Stimulated activated CD4-positive, alpha-beta T cell treated with anti-CD3 and anti-CD28 coated beads, TNF-alpha, amount 100 ng/mL, for 1 hour (primary cell): ENCODE measurements around the gene ARL3.
"Not testable (repeated sequence)": the region's sequence is repeated elsewhere in the genome, so short reads cannot be mapped to it uniquely, and the experiment has no call there.

Source experiments
- DNase-seq, 3 donors: peaks; one replicate each; pipeline ENCODE4 v3.0.0-alpha.2; 2020; ENCODE audit warnings: low read depth in 3 of 3, low spot score in 1 of 3

The ARL3 gene

DNA sequence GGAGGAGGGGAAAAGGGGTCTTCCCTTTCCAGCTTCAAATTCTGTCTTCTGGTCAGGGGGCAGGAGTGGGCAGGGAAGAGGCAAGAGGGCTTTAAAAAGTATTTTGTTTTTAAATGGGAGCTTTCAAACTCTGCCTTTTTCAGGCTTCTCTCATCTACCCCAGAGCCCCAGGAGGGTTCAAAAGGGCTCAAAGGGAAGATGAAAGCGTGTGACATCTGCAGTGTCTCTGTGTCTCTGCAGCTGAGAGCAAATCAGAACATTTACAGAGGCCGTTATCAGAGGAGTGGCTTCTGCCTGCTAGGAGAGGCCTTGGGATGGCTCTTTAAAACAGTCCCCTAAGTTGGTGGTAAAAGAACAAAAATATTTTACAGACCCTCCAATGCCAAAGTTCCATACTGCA is 39.6 kb downstream of the ARL3 start:
- no peak for DNase-seq

- DNase-seq: peak in 2 of 3 donors; percentile 41 to 48
Observed at GRCh38 chr10:102673819-102674511, 40.2 kb downstream of the ARL3 start.

- DNase-seq: no peak
Observed at GRCh38 chr10:102673236-102673818, 40.9 kb downstream of the ARL3 start.

GRCh38 chr10:102670871-102671434 is 43.2 kb downstream of the ARL3 start:
- DNase-seq: no peak

- DNase-seq: no peak
Observed at GRCh38 chr10:102670065-102670670, 44.0 kb downstream of the ARL3 start.

DNA sequence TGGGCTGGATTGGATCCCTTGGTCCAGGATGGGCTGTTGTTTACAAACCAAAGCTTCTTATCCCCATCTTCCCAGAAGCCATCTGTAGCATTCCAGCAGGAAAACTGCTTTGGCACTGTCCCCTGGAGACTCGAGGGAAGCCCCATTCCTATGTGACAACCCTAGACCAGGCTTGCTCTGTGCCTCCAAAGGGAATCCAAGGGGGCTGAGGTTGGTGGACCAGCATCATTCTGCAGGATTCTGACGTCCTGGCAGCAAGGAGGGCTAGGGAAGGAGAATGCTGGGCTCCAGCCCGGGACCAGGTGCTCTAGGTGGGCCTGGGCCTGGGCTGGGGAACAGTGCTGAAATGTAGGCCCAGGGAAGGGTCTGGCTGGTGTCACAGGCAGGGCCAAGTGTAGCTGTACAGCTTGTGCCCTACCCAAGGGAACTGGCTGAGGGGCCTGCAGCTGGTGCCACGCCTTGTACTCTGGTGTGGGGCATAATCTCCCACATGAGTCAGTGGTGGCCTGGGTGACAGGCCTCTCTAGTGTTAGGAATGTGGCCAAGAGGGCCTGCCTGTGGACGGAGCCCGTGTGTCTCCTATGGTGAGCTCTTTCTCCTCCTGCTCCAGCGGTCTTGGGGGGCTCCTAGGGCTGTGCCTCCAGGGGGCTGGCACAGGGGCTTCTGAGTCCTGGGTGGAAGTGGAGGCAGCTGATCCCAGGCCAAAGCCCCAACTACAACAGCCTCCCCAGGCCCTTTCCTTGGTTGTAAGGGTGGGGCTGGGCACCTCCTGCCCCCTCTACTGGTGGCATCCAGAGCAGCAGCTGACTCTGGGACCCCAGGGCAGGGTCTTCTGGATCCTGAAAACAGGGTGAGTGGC is 44.8 kb downstream of the ARL3 start:
- DNase-seq: no peak

DNA sequence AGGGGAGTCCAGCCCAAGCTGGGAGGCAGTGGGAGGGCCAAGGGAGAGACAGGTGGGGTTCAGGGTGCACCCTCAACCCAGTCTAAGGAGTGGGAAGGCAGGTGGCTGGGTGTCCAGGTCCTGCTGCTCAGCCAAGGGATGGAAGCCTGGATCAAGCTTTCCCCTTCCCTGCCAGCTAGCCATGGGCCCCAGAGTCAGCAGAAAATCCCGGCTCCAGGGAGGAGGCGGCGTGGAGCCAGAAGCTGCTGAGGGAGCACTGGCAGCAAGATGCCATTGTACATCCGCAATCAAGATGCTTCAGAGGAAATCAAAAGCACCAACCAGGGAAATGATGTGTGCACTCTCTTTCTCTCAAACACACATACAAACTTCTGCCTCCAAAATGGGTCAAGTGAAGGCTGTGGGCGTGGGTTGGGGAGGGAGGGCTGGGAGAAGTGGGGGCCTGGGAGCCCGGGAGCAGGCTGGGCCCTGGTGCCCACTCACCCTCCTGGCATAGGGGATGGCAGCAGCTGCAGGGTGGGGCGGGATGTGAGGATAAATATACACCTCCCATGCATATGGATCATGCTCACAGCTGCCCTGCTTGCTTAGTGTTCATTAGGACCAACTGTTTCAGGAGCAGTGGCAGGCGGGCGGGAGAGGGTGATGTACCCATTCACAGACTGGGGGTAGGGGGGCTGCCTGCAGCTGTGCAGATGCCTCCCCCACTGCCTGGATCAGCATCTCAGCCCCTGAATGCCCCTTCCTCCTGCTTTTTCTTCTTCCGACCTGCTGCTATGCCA is 45.7 kb downstream of the ARL3 start:
- DNase-seq: no peak

DNA sequence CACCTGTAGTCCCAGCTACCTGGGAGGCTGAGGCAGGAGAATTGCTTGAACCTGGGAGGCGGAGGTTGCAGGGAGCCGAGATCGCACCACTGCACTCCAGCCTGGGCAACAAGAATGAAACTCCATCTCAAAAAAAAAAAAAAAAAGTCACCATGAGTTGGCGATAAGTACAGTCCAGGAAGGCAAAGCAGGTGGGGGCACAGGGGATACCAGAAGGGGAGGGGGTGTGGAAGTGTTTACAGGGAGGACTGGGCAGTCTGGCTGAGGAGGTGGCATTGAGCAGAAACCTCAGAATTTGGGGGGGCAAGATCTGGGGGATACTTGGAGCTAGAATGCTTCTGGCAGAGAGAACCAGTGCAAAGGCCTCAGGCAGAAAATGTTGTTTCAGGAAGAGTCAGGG is 46.8 kb downstream of the ARL3 start:
- not testable (repeated sequence) for DNase-seq

DNA sequence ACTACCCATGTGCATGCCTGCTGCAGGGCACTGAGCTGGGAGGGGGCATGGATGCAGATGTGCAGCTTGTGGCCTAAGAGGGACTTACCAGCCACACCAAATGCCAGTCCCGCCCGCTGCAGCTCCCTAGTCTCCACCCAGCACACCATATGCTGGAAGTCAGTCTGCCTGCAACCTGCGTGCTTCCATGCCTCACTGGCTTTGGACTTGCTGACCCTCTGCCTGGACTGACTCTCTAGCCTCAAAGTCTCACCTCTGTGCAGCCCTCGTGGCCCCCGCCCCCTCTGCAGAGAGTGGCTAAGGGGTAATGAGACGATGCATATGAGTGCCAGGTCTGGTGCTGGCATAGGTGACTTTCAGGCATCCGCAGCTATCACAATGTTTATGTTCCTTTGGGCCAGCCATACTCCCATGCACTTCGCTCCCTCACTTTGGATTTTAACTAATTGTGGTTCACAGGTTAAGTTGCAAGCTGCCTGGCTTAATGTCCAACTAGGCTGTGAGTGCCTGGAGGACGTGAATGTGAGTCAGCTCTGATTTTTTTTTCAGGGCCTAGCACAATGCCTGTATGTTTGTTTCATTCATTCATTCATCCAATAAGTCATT is 48.2 kb downstream of the ARL3 start:
- no peak for DNase-seq

DNA sequence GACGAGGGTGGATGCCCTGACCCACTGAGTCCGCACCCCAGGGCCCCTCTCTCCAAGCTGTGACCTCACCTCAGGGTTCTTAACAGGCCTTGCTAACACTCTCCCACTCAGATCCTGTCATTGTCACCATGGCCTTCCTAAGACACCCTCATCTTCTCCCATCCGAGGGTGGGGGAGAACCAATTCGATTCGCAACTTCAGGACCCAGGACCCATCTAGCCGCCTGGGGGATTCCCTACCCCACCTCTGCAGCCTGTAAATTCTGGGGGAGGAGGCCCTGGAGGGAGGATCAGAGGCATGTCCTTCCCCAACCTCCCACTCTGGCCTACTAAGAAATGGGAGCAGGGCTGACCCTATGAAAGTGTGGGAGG is 52.6 kb downstream of the ARL3 start:
- no peak for DNase-seq

DNA sequence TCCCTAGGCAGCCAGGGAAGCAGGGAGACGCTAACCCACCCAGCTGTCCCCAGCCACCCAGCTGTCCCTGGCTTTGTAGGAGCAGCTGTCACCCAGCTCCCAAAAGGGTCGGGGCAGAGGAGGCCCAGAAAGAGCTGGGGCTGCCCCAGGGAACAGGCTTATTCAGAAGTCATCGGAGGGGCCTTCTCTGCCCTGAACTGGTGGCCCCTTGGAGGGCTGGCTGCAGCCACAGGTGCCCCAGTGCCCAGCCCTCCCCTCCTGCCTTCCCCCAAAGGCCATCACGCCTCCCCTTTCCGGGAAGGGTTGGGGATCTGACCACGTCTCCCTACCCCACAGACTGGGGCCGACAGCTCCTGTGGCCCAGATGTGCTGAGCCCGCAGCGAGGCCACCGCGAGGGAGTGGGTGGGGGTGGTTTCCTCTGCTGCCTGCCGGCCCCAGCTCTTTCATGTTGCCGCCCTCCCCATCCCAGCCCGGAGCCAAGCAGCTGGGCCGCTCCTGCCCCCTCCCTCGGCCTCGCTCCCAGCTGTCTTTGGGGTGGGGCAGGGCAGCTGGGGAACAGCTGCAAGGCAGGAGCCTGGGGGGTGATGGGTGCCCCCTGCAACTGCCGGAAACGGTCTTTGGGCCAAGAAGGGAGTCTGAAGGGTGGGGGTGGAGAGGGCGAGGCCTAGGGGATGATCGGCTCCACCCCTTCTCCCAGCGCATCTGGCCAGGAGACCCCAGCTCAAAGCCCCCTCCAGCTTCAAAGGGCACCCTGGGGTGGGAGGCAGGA is 53.1 kb downstream of the ARL3 start:
- peak in 2 of 3 donors; percentile 15 to 40 for DNase-seq

- no peak for DNase-seq
Observed at GRCh38 chr10:102658802-102659201, 55.4 kb downstream of the ARL3 start.

DNA sequence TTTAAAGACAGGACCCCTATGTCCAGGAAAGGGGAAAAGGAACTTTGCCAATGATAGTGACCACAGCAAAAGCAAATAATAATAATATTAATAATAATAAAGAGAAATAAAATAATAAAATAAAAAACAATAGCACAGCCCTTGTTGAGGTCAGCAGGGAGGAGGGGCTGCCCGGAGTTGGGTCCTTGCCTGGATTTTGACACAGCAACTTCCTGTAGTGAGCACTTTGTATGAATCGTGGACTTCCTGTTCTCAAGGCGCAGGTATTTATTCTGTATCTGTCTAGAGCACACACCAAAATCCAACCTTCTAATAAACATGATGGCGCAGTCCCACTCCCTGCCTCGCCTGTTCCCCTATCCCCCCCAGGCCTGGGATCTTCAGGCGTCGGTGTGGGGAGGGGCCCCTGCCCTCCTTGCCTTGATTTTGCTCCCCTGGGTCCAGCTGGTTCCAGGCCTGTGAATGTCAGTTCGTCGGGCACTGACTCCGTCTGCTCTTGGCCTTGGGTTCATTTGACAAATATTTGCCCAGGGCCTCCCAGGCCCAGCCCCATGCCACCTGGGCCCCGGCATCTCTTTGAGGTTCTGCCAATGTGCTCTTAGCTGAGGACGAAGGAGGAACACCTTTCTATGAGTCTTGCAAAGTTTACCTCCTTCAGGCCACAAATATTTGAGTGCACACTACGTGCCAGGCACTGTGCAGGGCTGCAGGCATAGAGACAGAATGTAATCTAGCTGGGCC is 56.0 kb downstream of the ARL3 start:
- no peak for DNase-seq

- no peak for DNase-seq
Observed at GRCh38 chr10:102657451-102657850, 56.7 kb downstream of the ARL3 start.

- no peak for DNase-seq
Observed at GRCh38 chr10:102656791-102657371, 57.3 kb downstream of the ARL3 start.

GRCh38 chr10:102656026-102656425 is 58.2 kb downstream of the ARL3 start:
- DNase-seq: no peak

DNA sequence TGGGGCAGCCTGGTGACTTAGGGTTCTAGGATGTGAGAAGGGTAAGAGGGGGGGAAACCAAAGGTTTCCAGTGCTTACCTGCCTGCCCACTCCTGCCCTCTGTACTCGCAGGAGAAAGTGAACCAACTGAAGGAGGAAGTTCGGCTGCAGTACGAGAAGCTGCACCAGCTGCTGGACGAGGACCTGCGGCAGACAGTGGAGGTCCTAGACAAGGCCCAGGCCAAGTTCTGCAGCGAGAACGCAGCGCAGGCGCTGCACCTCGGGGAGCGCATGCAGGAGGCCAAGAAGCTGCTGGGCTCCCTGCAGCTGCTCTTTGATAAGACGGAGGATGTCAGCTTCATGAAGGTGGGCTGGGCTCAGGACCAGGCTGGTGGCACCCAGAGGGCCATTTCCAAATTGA is 59.2 kb downstream of the ARL3 start:
- DNase-seq: no peak

GRCh38 chr10:102654566-102654965 is 59.6 kb downstream of the ARL3 start:
- no peak for DNase-seq
